ENCODE data around the gene TRAPPC4.
"Not testable (repeated sequence)": the region's sequence is repeated elsewhere in the genome, so short reads cannot be mapped to it uniquely, and the experiment has no call there.

The TRAPPC4 gene

DNA sequence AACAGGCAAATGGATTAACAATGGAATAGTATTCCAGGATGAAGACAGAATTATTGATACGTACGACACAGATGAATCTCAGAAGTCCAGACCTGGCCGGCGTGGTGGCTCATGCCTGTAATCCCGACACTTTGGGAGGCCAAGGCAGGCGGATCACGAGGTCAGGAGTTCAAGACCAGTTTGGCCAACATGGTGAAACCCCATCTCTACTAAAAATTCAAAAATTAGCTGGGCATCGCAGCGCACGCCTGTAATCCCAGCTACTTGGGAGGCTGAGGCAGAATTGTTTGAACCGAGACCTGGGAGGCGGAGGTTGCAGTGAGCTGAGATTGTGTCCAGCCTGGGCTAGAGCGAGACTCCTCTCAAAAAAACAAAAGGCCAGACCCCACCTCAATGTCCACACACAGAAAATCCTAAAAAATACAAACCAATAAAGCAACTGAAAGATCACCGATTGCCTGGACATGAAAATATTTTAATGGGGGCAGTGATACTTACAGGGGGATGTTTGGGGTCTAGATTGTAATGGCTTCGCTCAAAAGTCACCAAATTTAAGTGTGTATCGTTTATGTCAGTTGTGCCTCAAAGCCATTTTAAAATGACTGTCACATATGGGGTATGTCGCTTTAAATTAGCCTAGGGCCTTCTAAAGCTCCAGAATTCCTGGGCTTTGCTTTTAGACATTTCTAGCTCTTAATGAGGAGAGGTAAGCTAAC, 4.2 kb upstream of the TRAPPC4 start:
- TF ChIP-seq, protein P1, sequence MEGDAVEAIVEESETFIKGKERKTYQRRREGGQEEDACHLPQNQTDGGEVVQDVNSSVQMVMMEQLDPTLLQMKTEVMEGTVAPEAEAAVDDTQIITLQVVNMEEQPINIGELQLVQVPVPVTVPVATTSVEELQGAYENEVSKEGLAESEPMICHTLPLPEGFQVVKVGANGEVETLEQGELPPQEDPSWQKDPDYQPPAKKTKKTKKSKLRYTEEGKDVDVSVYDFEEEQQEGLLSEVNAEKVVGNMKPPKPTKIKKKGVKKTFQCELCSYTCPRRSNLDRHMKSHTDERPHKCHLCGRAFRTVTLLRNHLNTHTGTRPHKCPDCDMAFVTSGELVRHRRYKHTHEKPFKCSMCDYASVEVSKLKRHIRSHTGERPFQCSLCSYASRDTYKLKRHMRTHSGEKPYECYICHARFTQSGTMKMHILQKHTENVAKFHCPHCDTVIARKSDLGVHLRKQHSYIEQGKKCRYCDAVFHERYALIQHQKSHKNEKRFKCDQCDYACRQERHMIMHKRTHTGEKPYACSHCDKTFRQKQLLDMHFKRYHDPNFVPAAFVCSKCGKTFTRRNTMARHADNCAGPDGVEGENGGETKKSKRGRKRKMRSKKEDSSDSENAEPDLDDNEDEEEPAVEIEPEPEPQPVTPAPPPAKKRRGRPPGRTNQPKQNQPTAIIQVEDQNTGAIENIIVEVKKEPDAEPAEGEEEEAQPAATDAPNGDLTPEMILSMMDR (IDR thresholded peaks at IDR 0.05; ENCODE audit: extremely low read depth, insufficient read depth, missing control alignments) = no peak
- in situ Hi-C loops (cut with MboI; ENCODE audit: low pct_unique_long_range_greater_than_20kb, low sequenced_read_pairs, unreplicated experiment) = no loop called here
- no peak for DNase-seq (ENCODE audit: low spot score)

DNA sequence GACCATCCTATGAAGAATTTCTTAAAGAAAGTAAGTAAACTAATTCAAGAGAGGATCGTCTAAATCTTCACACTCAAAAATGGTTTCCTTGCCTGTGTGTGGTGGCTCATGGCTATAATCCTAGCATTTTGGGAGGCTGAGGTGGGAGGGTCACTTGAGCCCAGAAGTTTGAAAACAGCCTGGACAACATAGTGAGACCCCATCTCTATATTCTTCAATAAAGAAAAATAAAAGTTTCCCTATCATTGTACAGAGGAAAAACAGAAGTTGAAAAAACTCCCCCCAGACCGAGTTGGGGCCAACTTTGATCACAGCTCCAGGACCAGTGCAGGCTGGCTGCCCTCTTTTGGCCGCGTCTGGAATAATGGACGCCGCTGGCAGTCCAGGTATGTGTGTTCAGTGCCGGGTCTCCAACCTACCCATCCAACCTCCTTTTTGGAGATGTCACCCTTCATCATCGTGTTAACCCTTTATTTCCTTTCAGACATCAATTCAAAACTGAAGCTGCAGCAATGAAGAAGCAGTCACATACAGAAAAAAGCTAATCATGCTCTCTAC, 3.4 kb upstream of the TRAPPC4 start:
- no peak for DNase-seq (ENCODE audit: low spot score)
- in situ Hi-C loops (cut with MboI; ENCODE audit: low pct_unique_long_range_greater_than_20kb, low sequenced_read_pairs, unreplicated experiment) = no loop called here
- TF ChIP-seq, protein P1 (IDR thresholded peaks at IDR 0.05; ENCODE audit: extremely low read depth, insufficient read depth, missing control alignments) = peak; percentile 14

DNA sequence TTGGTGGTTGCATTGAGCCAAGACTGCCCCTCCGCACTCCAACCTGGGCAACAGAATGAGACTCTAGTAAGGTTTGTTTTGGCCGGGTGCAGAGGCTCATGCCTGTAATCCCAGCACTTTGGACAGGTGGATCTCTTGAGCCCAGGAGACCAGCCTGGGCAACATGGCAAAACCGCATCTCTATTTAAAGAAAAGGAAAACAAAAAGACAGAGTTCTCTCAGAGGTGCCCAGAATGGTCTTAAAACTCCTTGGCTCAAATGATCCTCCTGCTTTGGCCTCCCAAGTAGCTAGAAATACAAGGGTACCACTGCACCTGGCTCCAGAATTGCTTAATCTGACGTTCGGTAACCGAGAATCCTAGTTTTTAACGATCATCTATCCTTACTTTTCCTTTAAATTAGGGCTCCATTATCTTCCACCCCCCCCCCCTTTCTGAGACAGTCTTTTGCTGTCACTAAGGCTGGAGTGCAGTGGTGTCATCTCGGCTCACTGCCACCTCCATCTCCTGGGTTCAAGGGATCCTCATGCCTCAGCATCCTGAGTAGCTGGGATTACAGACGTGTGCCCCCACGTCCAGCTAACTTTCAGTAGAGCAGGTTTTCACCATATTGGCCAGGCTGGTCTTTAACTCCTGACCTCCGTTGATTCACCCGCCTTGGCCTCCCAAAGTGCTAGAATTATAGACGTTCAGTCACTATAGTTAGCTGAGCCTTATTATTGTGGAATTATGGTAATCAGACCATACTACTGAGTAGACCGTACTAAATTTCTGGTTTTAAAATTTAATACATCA, 2.2 kb upstream of the TRAPPC4 start:
- in situ Hi-C loops (cut with MboI; ENCODE audit: low pct_unique_long_range_greater_than_20kb, low sequenced_read_pairs, unreplicated experiment) = no loop called here
- no peak for DNase-seq (ENCODE audit: low spot score)
- TF ChIP-seq, protein P1 (IDR thresholded peaks at IDR 0.05; ENCODE audit: extremely low read depth, insufficient read depth, missing control alignments) = no peak

DNA sequence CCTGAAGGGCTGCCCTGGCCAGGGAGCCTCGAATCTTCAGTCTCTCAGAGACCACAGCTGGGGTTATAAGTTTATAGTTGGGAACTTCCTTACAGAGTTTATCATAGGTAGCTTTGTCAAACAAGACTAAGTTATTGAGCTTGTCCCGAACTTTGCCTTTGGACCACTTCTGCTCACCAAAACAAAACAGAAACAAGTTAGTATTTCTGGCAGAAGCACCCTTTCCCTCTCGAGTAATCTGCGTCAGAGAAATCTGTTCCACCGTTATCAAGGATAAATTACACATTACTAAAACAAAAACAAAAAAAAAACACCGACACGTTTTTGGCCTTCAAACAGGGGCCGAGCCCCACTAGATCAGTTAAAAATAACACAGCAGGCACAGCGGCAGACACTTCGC, 1.2 kb upstream of the TRAPPC4 start:
- DNase-seq (ENCODE audit: low spot score); in situ Hi-C loops (cut with MboI; ENCODE audit: low pct_unique_long_range_greater_than_20kb, low sequenced_read_pairs, unreplicated experiment): not testable (repeated sequence)

DNA sequence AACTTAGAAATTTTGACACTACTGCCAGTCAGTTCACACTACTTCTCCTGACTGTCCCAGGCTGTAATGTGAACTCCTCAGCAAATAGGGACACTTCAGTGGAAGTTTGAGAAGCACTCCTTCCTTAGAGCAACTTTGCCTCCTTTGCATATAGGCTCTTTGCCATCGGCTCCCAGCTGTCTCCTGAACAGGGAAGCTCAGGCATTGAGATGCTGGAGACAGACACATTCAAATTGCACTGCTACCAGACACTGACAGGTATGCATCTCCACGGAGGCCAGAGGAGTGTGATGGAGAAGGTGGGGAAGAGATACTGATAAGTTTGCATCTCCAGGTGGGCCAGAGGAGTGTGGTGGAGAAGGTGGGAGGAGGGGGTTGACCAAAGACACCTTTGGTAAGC, 1.4 kb downstream of the TRAPPC4 start:
- in situ Hi-C loops (cut with MboI; ENCODE audit: low pct_unique_long_range_greater_than_20kb, low sequenced_read_pairs, unreplicated experiment) = no loop called here
- no peak for DNase-seq (ENCODE audit: low spot score)
- TF ChIP-seq, protein P1 (IDR thresholded peaks at IDR 0.05; ENCODE audit: extremely low read depth, insufficient read depth, missing control alignments) = no peak

DNA sequence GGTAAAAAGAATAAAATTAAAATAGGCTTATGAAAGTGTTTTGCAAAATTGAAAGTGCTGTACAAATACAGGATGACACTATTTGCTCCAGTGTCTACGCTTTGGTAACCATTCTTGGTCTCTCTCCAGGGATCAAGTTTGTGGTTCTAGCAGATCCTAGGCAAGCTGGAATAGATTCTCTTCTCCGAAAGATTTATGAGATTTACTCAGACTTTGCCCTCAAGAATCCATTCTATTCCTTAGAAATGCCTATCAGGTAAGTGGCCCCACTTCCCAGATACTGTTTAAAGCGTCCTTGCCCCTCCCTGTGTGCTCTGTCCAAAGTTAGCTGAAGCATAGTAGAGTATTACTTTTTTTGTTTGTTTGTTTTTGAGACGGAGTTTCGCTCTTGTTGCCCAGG, 3.1 kb downstream of the TRAPPC4 start:
- in situ Hi-C loops (cut with MboI; ENCODE audit: low pct_unique_long_range_greater_than_20kb, low sequenced_read_pairs, unreplicated experiment) = no loop called here
- TF ChIP-seq, protein P1 (IDR thresholded peaks at IDR 0.05; ENCODE audit: extremely low read depth, insufficient read depth, missing control alignments) = no peak
- DNase-seq (ENCODE audit: low spot score) = no peak

DNA sequence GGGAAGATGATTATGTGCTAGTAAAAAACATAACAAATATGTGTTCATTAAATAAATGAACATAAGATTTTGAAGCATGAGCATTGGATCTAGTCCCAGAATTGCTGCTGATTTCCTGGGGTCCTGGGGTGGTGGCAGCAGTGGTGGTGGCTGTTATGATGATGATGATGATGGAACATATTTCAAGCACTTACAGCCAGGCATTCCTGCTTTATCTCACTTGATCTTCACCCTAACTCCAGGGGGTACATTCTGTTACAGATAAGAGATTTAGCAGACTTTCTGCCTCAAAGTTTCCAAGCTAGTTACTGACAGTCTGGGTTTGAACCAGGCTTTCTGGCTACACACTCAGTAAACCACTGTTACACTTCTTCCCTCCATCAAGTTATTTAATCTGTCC, 5.2 kb downstream of the TRAPPC4 start:
- in situ Hi-C loops (cut with MboI; ENCODE audit: low pct_unique_long_range_greater_than_20kb, low sequenced_read_pairs, unreplicated experiment) = no loop called here
- TF ChIP-seq, protein P1 (IDR thresholded peaks at IDR 0.05; ENCODE audit: extremely low read depth, insufficient read depth, missing control alignments) = no peak
- DNase-seq (ENCODE audit: low spot score) = peak; percentile 2

Data from GM13977 (cell line).